Measurements from ENCODE around the gene EXOC1.
A peak's percentile ranks its signal among the peaks of the same experiment; 100 is the strongest.

EXOC1 gene, protein sequence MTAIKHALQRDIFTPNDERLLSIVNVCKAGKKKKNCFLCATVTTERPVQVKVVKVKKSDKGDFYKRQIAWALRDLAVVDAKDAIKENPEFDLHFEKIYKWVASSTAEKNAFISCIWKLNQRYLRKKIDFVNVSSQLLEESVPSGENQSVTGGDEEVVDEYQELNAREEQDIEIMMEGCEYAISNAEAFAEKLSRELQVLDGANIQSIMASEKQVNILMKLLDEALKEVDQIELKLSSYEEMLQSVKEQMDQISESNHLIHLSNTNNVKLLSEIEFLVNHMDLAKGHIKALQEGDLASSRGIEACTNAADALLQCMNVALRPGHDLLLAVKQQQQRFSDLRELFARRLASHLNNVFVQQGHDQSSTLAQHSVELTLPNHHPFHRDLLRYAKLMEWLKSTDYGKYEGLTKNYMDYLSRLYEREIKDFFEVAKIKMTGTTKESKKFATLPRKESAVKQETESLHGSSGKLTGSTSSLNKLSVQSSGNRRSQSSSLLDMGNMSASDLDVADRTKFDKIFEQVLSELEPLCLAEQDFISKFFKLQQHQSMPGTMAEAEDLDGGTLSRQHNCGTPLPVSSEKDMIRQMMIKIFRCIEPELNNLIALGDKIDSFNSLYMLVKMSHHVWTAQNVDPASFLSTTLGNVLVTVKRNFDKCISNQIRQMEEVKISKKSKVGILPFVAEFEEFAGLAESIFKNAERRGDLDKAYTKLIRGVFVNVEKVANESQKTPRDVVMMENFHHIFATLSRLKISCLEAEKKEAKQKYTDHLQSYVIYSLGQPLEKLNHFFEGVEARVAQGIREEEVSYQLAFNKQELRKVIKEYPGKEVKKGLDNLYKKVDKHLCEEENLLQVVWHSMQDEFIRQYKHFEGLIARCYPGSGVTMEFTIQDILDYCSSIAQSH

DNA sequence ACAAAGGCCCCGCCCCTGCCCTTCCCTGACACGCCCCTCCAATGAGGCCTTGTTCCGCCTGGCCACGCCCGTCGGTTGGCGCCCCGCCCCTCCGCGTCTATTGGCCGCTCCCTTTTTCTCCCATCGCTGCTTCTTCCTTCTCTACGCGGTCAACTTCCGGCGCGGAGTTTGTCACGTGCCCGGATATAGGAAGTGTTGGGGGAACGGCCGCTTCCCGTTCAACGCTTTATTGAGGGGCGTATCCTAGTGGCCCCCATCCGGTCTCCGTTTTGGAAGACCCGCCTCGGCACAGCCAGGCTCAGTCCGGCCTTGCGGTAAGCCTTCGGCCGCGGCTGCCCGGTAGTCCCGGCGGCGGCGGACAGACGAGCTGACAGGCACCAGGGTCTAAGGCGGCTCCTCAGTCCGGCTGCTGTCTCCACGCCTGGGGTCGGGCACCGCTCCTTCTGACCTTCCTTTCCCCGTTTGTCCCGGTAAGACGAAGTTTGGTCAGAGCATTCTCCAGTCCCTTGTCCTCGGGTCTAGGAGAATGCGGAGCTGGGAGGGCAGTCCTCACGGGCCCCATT, at the start of gene EXOC1:
EXOC1 (plus strand) TSS at position 165 of the 563 bp plus-strand sequence. CDS start 4,676 bp downstream, outside the sequence.
- Mint-ChIP-seq H3K27ac (peak within 1 kb of the TSS; percentile 94), H3K4me1 (peaks cover 4 to 5% of the 10 kb centered on the region in 2 donors), H3K36me3 (peaks cover 8 to 9% of the 10 kb centered on the region in 2 donors), H3K9me3 (no peaks in the 10 kb centered on the region), H3K4me3 (no peak within 1 kb of the TSS), H3K27me3 (peaks cover 5 to 10% of the 10 kb centered on the region in 2 donors)
- ATAC-seq (replicated peaks) (peak; percentile 97 to 98), DNase-seq (peak; percentile 96)

DNA sequence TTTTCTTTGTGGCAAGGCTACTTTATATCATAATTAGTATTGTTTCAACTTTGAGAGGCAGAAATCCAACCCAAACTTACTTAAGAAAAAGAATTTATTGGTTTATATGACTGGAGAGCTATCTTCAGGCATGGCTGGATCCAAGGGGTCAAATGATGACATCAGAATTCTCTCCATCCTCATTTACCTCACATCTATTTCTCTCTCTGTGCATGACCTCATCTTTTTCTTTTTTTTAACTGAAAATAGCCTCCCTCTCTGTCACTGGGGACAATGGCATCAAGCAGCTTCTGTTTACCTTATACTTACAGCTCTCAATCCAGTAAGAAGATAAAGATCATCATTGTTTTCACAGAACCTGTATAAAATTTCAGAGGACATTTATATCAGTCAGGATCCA, 45.9 kb upstream of the EXOC1 start:
- H3K9me3 Mint-ChIP-seq: no peaks in the 10 kb centered on the region
- no peak overlapping the region for H3K4me3 Mint-ChIP-seq
- no peak for DNase-seq

DNA sequence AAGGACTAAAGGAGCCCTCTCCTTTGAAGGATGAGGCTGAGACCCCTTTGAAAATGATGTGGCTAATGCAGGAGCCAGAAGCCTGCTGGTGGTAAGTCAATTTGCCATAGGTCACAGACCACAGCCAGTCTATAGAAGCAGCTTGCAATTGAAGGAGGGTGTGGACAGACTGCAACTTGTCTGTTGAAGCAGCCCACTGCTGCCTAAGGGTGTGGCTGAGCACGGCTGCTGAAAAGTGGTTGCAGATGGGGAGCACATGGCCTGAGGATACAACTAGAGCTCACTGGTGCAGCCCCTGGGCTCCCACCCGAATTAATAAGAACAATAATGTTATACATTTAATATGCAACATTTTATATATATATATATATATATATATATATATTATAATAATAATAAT, 45.3 kb upstream of the EXOC1 start:
- DNase-seq (no peak), ATAC-seq (replicated peaks) (no peak)
- Mint-ChIP-seq H3K4me1 (no peaks in the 10 kb centered on the region), H3K4me3 (no peak overlapping the region), H3K36me3 (no peaks in the 10 kb centered on the region), H3K9me3 (peaks cover 0 to 1% of the 10 kb centered on the region in 2 donors), H3K27me3 (peaks cover 0 to 18% of the 10 kb centered on the region in 2 donors), H3K27ac (no peak overlapping the region)

More for the DNA sequence above, 45.9 kb upstream of the EXOC1 start:
- no peaks in the 10 kb centered on the region for H3K36me3 Mint-ChIP-seq
- H3K27ac Mint-ChIP-seq: no peak overlapping the region
- ATAC-seq (replicated peaks): no peak
- no peaks in the 10 kb centered on the region for H3K4me1 Mint-ChIP-seq
- peaks cover 0 to 18% of the 10 kb centered on the region in 2 donors for H3K27me3 Mint-ChIP-seq

DNA sequence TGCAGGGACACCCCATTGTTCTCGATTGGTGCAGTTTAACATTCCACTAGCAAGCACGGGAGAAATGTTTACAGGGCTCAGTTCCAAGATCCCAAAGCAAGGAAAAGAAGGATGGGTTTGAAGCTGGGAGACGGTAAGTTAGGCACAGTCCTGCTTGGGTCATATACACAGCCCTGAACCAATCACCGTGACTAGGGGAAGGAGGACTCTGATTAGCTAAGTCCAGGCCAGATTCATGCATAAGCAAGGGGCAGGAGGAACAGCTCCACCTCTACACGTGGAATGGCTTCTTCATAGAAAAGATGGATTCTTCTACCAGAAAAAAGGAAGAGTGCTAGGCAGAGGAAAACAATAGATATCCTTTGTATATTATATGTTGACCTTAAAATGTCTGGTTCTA, 44.8 kb upstream of the EXOC1 start:
- peaks cover 0 to 18% of the 10 kb centered on the region in 2 donors for H3K27me3 Mint-ChIP-seq
- no peak overlapping the region for H3K27ac Mint-ChIP-seq
- no peak for ATAC-seq (replicated peaks)
- no peaks in the 10 kb centered on the region for H3K36me3 Mint-ChIP-seq
- DNase-seq: no peak
- no peak overlapping the region for H3K4me3 Mint-ChIP-seq
- no peaks in the 10 kb centered on the region for H3K4me1 Mint-ChIP-seq
- peaks cover 0 to 1% of the 10 kb centered on the region in 2 donors for H3K9me3 Mint-ChIP-seq

DNA sequence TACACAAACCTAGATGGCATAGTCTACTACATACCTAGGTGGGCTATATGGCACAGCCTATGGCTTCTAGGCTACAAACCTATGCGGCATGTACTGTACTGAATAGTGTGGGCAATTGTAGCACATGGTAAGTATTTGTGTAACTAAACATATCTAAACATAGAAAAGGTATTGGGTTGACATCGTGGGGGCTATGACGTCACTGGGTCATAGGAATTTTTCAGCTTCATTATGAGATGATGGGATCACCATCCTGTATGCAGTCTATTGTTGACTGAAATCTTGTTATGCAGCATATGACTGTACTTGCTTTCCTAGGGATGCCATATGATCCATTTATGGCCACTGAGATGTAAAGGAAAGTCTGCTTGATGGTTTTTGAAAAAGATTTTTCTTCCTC, 35.8 kb upstream of the EXOC1 start:
- no peak overlapping the region for H3K4me3 Mint-ChIP-seq
- ATAC-seq (replicated peaks) (no peak), DNase-seq (no peak)
- peaks cover 3 to 7% of the 10 kb centered on the region in 2 donors for H3K4me1 Mint-ChIP-seq
- no peak overlapping the region for H3K27ac Mint-ChIP-seq
- peaks cover 16 to 20% of the 10 kb centered on the region in 2 donors for H3K27me3 Mint-ChIP-seq
- no peaks in the 10 kb centered on the region for H3K36me3 Mint-ChIP-seq
- H3K9me3 Mint-ChIP-seq: peaks cover 0 to 5% of the 10 kb centered on the region in 2 donors

DNA sequence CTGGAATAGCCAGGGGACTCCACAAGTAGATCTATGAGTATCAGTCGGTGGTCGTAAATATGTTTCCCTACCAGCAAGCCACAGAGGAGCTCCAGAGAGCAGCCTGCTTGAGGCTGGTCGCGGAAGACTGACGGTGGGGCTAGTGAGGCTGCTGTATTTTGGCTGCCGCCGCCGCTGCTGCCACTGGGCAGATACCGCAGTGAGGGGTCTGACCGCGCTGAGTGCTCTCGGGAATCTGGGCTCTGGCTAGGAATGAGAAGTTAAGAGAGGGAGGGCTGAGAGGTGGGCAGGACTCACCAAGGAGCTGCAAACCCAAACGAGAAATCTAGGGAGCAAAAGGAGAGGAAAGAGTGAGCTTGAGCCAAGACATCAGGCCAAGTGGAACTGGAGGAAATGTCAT, 33.8 kb upstream of the EXOC1 start, which contains the start of gene EXOC1L:
EXOC1L (plus strand) TSS at position 157 of the 400 bp plus-strand sequence; CDS start at position 394, 237 bp downstream.
- H3K27me3 Mint-ChIP-seq: peaks cover 17 to 21% of the 10 kb centered on the region in 2 donors
- DNase-seq: no peak
- H3K27ac Mint-ChIP-seq: no peak within 1 kb of the TSS

DNA sequence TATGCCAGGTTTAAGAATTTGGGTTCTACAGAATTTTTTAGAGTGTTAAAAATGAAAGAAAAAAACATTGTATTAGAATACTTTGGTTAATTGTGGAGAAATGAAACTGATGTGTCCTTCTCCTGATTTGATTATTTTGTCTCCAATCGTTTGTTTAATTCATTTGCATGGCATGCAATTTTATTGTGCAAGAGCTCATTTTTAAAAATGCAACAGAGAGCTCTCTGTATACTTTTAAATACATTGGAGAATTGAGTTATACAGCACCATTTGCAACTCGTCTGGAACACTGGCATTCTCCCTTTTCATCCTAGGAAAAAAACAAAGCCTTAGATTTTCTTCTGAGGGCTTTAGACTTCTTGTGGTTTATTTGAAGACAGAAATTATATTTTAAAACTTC, 33.2 kb upstream of the EXOC1 start:
- H3K9me3 Mint-ChIP-seq: peaks cover 0 to 4% of the 10 kb centered on the region in 2 donors
- DNase-seq (no peak), ATAC-seq (replicated peaks) (no peak)
- peaks cover 21 to 23% of the 10 kb centered on the region in 2 donors for H3K27me3 Mint-ChIP-seq
- H3K36me3 Mint-ChIP-seq: no peaks in the 10 kb centered on the region
- peaks cover 3 to 7% of the 10 kb centered on the region in 2 donors for H3K4me1 Mint-ChIP-seq
- H3K4me3 Mint-ChIP-seq: no peak overlapping the region
- H3K27ac Mint-ChIP-seq: no peak overlapping the region

More for the DNA sequence above, 33.8 kb upstream of the EXOC1 start, which contains the start of gene EXOC1L:
- Mint-ChIP-seq H3K4me3 (peak within 1 kb of the TSS; percentile 26 to 39), H3K4me1 (peaks cover 3 to 7% of the 10 kb centered on the region in 2 donors), H3K36me3 (no peaks in the 10 kb centered on the region), H3K9me3 (peaks cover 0 to 4% of the 10 kb centered on the region in 2 donors)
- ATAC-seq (replicated peaks): no peak

DNA sequence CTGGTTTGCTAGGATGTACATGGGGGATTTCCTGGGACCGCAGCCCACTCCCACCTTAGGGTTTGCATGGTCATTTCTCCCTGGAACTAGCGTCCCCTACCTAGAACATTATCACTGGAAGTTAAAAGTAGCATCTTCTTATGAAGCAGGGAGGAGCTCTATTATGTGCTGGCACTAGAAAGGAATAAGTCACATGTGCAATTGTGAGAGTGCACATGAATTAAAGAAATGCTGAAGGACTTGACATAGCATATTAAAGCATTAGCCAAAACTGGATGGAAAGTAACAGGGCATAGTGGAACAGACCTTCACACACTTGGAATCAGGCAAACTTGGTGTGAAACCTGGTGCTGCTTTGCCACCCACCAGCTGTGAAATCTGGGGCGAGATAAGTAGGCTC, 31.1 kb upstream of the EXOC1 start:
- no peak for DNase-seq
- no peak overlapping the region for H3K27ac Mint-ChIP-seq

DNA sequence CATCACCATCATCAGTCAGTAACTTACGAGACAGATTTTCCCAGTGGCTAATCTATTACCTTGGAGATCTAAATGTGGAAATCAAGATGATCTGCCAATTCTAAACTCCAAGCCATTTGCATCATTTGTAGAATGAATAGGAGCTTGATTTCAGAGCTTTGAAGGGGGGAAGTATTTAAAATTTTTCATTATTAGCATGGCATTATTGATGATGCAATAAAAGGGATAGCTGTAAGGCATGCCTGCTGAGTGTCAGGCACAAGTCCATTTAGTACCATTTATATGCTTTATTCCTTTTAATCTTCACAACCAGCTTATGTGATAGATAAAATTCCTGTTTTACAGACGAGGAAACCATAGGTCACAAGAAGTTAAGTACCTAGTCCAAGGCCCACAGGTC, 28.6 kb upstream of the EXOC1 start:
- ATAC-seq (replicated peaks) (no peak), DNase-seq (no peak)
- peaks cover 0 to 2% of the 10 kb centered on the region in 2 donors for H3K4me1 Mint-ChIP-seq
- H3K9me3 Mint-ChIP-seq: no peaks in the 10 kb centered on the region
- no peaks in the 10 kb centered on the region for H3K36me3 Mint-ChIP-seq
- peaks cover 24 to 31% of the 10 kb centered on the region in 2 donors for H3K27me3 Mint-ChIP-seq
- H3K27ac Mint-ChIP-seq: no peak overlapping the region
- H3K4me3 Mint-ChIP-seq: no peak overlapping the region

More for the DNA sequence above, 31.1 kb upstream of the EXOC1 start:
- Mint-ChIP-seq H3K4me1 (peaks cover 3 to 7% of the 10 kb centered on the region in 2 donors), H3K9me3 (no peaks in the 10 kb centered on the region), H3K27me3 (peaks cover 18 to 21% of the 10 kb centered on the region in 2 donors), H3K4me3 (no peak overlapping the region), H3K36me3 (no peaks in the 10 kb centered on the region)
- no peak for ATAC-seq (replicated peaks)

DNA sequence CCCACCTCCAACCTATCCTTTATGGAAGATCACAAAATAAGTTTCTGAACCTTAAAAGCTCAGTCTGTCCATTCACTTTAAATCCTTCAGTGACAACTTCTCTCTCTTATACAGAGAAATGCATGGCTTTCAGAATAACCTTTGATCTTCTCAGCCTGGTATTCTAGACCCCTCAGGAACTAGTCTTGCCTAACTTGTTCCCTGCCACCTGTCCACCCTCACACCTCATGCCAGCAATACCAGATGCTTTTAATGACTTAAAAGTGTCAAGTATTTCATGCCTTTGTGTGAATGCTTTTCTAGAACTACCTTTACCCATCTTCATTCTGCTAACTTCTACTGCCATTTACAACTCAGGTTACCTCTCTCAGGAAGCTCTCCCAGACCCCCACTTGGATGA, 26.5 kb upstream of the EXOC1 start:
- Mint-ChIP-seq H3K27ac (no peak overlapping the region), H3K9me3 (no peaks in the 10 kb centered on the region), H3K4me1 (no peaks in the 10 kb centered on the region), H3K36me3 (no peaks in the 10 kb centered on the region), H3K4me3 (no peak overlapping the region), H3K27me3 (peaks cover 25 to 26% of the 10 kb centered on the region in 2 donors)
- no peak for ATAC-seq (replicated peaks)
- no peak for DNase-seq

DNA sequence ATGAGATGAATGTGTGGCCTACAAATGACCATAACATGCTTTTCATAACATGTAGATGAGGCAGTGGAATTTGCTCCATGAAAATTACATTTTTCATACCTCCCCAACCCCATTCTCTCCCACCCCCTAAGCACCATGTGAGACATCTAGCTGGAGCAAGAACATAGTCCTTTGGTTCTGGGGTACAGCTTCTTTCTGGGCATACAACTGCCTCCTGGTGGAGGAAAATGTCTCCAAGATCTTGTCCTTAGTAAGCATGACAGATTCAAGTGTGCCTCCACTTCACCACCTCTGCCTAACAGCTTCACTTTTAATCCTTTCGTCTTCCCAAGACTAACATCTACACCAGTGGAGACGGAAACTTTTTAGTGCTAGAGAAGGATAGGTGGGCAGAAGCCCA, 25.9 kb upstream of the EXOC1 start:
- peaks cover 20 to 21% of the 10 kb centered on the region in 2 donors for H3K27me3 Mint-ChIP-seq
- H3K4me3 Mint-ChIP-seq: no peak overlapping the region
- no peak for DNase-seq
- no peaks in the 10 kb centered on the region for H3K9me3 Mint-ChIP-seq
- no peaks in the 10 kb centered on the region for H3K36me3 Mint-ChIP-seq
- ATAC-seq (replicated peaks): no peak
- H3K4me1 Mint-ChIP-seq: no peaks in the 10 kb centered on the region
- no peak overlapping the region for H3K27ac Mint-ChIP-seq

DNA sequence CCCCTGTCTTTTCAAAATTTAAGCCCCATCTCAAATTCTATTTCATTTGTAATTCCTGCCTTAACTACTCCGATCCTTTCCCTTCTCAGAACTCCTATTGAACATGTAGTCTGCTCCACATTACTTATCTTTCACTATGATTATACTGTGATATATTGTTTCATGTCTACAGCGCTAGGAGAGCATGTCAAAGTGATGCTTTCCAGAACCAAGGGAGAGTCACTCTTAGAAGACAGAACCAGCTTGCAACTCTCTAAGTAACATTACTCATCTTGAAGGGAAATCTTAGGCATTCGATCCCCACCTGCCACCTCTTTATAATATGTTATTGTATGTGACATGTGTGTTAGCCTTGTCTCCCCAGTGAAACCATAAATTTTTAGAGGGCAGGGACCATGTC, 23.4 kb upstream of the EXOC1 start:
- ATAC-seq (replicated peaks) (no peak), DNase-seq (no peak)
- Mint-ChIP-seq H3K4me1 (no peaks in the 10 kb centered on the region), H3K27ac (no peak overlapping the region), H3K36me3 (no peaks in the 10 kb centered on the region), H3K4me3 (no peak overlapping the region), H3K27me3 (peaks cover 27 to 31% of the 10 kb centered on the region in 2 donors), H3K9me3 (no peaks in the 10 kb centered on the region)

DNA sequence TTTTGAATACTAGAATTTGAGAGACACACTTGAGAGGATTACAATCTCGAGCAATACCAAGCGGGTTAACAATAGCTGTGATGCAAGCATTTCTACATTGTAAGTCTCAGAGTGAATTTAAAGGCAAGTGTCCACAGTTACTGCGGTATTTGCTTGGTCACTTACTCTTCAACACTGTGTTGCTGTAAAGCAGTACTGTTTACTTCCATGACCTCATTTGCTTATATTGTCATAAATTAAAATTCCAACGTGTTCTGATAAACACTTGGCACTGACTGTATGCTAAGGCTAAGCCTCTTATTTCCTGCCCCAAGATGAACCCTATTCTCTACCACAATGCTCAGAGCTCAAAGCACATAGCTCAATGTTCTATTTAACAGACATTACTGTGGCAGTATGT, 22.7 kb upstream of the EXOC1 start:
- DNase-seq (no peak), ATAC-seq (replicated peaks) (no peak)
- Mint-ChIP-seq H3K4me1 (no peaks in the 10 kb centered on the region), H3K27ac (no peak overlapping the region), H3K27me3 (peaks cover 33 to 38% of the 10 kb centered on the region in 2 donors), H3K4me3 (no peak overlapping the region), H3K9me3 (peaks cover 4 to 5% of the 10 kb centered on the region in 2 donors), H3K36me3 (no peaks in the 10 kb centered on the region)

All from stimulated activated naive B cell treated with anti-CD40 and anti-IgM and Interleukin-4, amounts not matched to agents 10 μg/mL and 1 μg/mL and 100 μg/mL, for 72 hours (primary cell).